Measurements from ENCODE around the gene PCDH9. TPM values are rescaled to one million over a fixed set of nuclear protein-coding genes. Genes with fewer than 3 reads are reported as not detected.

The PCDH9 gene
- total RNA-seq, 4 donors from 2014 or later: 0.57 to 1.7 (median 0.97) TPM

DNA sequence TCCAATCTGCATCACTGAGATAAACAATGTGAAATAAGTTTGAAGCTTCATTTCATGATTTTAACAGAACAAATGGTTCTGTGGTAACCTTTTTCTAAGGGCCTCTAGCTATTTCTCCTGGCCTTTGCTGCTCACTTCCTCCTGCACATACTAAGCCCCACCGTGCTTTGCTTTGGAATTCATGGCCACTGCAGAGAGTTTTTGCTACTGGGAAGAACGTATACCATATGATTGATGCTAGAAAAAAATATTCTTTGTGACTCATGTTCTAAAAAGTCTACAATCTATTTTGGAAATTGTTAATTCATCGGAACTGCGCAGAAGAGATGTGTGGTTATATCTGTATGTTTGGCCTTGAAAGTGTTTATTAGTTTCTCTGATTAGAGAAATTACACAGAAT, 747.3 kb downstream of the PCDH9 start:
- Histone ChIP-seq H3K4me3 (no peak overlapping the region), H3K27me3 (no peaks in the 10 kb centered on the region), H3K36me3 (no peaks in the 10 kb centered on the region), H3K4me1 (no peaks in the 10 kb centered on the region), H3K9me3 (no peaks in the 10 kb centered on the region), H3K27ac (no peak overlapping the region)
- no peak for DNase-seq
- TF ChIP-seq, protein P1, sequence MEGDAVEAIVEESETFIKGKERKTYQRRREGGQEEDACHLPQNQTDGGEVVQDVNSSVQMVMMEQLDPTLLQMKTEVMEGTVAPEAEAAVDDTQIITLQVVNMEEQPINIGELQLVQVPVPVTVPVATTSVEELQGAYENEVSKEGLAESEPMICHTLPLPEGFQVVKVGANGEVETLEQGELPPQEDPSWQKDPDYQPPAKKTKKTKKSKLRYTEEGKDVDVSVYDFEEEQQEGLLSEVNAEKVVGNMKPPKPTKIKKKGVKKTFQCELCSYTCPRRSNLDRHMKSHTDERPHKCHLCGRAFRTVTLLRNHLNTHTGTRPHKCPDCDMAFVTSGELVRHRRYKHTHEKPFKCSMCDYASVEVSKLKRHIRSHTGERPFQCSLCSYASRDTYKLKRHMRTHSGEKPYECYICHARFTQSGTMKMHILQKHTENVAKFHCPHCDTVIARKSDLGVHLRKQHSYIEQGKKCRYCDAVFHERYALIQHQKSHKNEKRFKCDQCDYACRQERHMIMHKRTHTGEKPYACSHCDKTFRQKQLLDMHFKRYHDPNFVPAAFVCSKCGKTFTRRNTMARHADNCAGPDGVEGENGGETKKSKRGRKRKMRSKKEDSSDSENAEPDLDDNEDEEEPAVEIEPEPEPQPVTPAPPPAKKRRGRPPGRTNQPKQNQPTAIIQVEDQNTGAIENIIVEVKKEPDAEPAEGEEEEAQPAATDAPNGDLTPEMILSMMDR (IDR thresholded peaks at IDR 0.05): no peak
- no peak for TF ChIP-seq POLR2A (IDR thresholded peaks at IDR 0.05)

DNA sequence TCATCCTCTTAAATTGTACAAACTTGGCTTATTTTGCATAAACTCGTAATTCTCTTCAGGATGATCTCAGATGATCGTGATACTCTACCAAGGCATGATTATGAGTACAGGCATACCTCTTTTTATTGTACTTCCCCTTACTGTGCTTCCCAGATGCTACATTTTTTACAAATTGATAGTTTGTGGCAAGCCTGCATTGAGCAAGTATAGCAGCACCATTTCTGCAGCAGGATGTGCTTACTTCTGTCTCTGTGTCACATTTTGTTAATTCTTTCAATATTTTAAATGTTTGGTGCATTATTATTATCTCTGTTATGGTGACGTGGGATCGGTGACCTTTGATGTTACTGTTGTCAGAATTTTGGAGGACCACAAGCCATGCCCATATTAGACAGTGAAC, 752.3 kb downstream of the PCDH9 start:
- DNase-seq: no peak
- Histone ChIP-seq H3K27me3 (no peaks in the 10 kb centered on the region), H3K27ac (no peak overlapping the region), H3K4me3 (no peak overlapping the region), H3K4me1 (no peaks in the 10 kb centered on the region), H3K9me3 (no peaks in the 10 kb centered on the region), H3K36me3 (no peaks in the 10 kb centered on the region)
- TF ChIP-seq POLR2A (IDR thresholded peaks at IDR 0.05): no peak
- TF ChIP-seq, protein P1 (IDR thresholded peaks at IDR 0.05): no peak

DNA sequence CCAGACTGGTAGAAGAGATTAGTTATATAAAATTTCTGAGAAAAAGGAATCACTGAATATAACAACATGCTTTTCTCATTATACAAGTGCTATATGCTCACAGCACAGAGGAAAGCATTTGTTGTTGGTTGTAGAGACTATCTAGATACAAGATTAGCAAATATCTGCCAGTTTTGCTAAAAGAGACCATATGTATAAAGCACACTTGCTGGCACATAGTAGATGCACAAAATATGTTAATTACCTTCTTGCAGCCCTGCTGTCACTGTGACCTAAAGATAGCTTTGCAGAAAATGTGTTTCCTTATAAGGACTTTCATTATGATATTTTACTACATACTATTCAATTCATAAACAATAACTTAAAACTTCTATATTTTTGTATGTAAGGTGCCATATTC, 755.1 kb downstream of the PCDH9 start:
- H3K27ac ChIP-seq: no peak overlapping the region
- no peaks in the 10 kb centered on the region for H3K9me3 ChIP-seq
- H3K27me3 ChIP-seq: no peaks in the 10 kb centered on the region
- TF ChIP-seq, protein P1 (IDR thresholded peaks at IDR 0.05): no peak
- TF ChIP-seq POLR2A (IDR thresholded peaks at IDR 0.05): no peak
- DNase-seq: no peak
- no peaks in the 10 kb centered on the region for H3K36me3 ChIP-seq
- H3K4me1 ChIP-seq: no peaks in the 10 kb centered on the region
- no peak overlapping the region for H3K4me3 ChIP-seq

DNA sequence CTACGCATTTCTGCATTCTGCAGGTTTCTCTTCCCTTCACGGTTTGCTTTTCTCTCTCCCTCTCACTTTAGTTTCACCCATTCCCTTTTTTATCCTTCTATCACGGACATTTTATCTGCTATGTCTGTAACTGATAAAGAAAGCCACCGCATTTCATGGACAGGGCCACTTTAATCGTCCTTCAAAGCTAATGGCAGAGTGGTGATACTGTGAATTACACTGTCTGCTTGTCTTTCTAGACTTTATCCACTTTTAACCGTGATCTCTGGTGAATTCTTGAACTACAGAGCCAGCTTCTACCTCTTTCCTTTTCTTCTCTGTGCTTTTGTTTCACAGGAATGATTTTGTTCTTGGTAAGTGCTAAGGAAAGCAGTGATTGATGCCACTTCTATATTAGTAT, 760.4 kb downstream of the PCDH9 start:
- no peaks in the 10 kb centered on the region for H3K27me3 ChIP-seq
- H3K9me3 ChIP-seq: no peaks in the 10 kb centered on the region
- no peak overlapping the region for H3K4me3 ChIP-seq
- no peak overlapping the region for H3K27ac ChIP-seq
- no peaks in the 10 kb centered on the region for H3K4me1 ChIP-seq
- no peak for TF ChIP-seq POLR2A (IDR thresholded peaks at IDR 0.05)
- TF ChIP-seq, protein P1 (IDR thresholded peaks at IDR 0.05): no peak
- H3K36me3 ChIP-seq: no peaks in the 10 kb centered on the region
- no peak for DNase-seq

DNA sequence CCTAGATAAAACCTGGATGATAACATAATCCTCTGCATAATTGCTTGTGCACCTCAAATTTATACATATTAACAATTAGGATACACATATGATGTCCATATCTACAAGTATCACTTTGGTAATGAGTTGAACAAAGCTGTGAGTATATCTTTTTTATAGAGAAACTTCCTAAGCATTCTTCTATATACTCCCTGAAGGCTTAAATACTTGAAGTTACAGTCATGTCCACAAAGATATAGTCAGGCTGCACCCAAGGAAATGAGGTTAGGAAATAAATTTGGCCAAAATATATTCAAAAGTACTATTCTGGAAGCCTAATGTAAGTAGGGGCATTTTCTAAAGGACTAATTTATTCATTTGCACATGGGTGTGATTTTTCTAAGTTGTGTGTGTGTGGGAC, 761.5 kb downstream of the PCDH9 start:
- Histone ChIP-seq H3K27me3 (no peaks in the 10 kb centered on the region), H3K27ac (no peak overlapping the region), H3K36me3 (no peaks in the 10 kb centered on the region), H3K4me3 (no peak overlapping the region), H3K4me1 (no peaks in the 10 kb centered on the region), H3K9me3 (no peaks in the 10 kb centered on the region)
- TF ChIP-seq, protein P1 (IDR thresholded peaks at IDR 0.05): no peak
- no peak for TF ChIP-seq POLR2A (IDR thresholded peaks at IDR 0.05)
- no peak for DNase-seq

DNA sequence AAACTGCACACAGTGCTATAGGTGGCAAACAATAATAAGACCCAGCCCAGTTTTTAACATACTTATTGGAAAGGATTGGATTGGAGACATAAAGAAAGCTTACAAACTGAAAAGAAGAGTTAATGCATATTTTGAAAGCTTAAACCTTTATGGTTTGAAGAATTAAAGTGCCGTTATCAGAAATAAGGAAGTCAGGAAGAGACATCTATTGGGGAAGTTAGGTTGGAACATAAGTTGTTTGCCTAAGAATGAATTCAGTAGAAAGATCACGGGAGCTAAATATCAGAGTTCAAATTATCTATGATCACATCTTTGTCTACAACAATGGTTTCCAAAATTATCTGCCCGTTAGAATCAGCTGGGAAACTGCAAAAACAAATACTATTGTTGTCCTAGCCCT, 767.9 kb downstream of the PCDH9 start:
- DNase-seq: no peak
- no peak for TF ChIP-seq POLR2A (IDR thresholded peaks at IDR 0.05)
- H3K4me3 ChIP-seq: no peak overlapping the region
- no peaks in the 10 kb centered on the region for H3K27me3 ChIP-seq
- no peaks in the 10 kb centered on the region for H3K9me3 ChIP-seq
- no peak overlapping the region for H3K27ac ChIP-seq
- H3K4me1 ChIP-seq: no peaks in the 10 kb centered on the region
- no peaks in the 10 kb centered on the region for H3K36me3 ChIP-seq

Measured in Peyer's patch (tissue), 4 donors.